GM21515 (cell line): ENCODE results near the gene PADI1.

ENCODE experiments used
- ATAC-seq: cut with Tn5 transposase; IDR thresholded peaks from one replicate; pipeline ENCODE4 v1.9.1; 2021; ENCODE audit not compliant: unreplicated experiment

PADI1 gene

GRCh38 chr1:17265950-17266349 is 61.0 kb downstream of the PADI1 start:
- no peak for ATAC-seq

DNA sequence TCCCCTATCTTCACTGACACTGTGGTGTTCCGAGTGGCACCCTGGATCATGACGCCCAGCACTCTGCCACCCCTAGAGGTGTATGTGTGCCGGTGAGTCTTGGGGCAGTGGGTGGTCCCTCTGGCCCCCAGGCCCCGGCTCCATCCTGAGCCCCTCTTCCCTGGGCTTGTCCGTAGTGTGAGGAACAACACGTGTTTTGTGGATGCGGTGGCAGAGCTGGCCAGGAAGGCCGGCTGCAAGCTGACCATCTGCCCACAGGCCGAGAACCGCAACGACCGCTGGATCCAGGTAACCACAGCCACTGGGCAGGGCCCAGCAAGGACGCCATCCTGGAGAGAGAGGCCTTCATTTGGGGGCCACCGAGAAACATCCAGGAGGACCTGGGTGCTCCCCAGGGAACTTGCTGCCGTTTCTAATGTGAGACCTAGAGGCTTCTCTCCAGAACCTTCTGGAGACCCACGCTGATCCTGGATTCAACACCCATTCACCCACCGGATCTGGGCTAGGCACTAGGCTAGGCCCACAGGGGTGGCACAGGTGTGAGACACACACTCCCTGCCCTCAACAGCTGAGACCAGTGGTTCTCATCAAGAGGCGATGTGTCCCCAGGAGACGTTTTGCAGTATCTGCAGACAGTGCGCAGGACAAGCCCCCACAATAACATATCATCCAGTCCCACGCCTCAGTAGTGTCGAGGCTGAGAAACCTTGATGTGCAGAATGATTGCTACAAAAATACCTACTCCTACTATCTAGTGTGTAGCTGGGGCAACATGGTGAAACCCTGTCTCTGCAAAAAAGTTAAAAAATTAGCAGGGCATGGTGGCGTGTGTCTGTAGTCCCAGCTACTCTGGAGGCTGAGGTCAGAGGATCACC is 66.2 kb downstream of the PADI1 start:
- ATAC-seq: no peak

- ATAC-seq: no peak
Observed at GRCh38 chr1:17272066-17272465, 67.1 kb downstream of the PADI1 start.

DNA sequence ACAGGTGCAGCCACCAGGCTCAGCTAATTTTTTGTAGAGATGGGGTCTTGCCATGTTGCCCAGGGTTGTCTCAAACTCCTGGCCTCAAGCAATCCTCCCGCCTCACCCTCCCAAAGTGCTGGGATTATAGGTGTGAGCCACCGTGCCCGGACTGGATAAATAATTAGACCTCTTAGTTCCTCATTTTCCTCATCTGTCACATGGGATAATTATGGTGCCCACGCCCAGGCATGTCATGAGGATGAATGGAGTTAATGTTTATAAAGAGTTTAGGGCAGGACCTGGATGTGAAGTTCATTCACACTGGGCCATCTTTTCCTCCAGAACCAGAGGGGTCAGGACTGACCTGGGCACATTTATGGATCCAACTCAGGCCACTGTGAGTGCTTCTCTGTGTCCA is 67.7 kb downstream of the PADI1 start:
- ATAC-seq: no peak

DNA sequence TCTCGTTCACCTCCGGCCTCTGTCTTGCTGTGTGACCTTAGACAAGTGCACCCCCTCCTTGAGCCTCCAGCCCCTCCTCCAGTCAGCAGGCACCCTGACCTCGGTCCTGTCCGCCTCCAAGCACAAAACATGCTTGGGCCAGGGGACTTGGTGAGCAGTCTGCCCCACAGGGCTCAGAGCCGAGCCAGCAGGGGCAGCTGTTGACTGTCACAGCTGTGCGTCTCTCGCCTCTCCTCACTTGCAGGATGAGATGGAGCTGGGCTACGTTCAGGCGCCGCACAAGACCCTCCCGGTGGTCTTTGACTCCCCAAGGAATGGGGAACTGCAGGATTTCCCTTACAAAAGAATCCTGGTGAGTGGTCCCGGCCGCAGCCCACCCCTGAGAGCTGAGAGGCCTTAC is 68.2 kb downstream of the PADI1 start:
- ATAC-seq: no peak

DNA sequence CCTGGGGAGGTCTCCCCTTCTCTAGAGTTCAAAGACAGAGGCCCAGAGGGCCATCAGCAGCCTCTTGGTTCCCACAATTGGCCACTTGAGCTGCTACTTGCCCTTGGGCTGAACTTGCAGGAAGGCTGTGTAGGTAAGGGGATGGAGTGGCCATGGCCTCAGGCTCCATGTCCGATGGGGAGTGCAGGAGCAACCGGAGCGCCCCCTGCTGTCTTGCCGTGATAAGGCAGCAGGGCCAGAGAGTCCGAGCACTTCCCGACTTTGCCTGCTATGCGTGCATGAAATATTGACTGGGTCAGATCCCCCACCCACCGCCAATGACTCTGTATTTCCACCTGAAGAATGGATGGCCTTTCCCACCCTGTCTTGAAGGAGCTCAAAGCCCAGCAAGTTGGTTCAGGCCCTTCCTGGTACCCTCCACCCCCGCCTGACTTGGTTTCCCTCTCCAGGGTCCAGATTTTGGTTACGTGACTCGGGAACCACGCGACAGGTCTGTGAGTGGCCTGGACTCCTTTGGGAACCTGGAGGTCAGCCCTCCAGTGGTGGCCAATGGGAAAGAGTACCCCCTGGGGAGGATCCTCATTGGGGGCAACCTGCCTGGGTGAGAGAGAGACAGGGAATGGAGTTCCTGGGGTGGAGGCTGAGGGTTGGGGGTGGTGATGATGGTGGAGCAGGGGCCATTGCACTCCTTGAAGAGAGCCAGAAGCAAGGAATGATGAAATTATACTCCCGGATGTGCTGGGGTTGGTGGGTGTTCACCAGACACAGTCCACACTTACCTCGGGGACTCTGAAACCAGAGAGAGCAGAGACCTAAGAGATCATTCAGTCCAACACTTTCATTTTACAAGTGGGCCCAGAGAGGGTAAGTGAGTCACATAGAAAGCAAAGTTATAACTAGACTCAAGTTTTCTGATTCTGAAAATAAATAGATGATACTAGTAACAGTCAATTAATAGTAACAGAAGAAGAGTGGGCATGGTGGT is 69.5 kb downstream of the PADI1 start:
- ATAC-seq: no peak

- ATAC-seq: no peak
Observed at GRCh38 chr1:17276568-17276967, 71.6 kb downstream of the PADI1 start.

DNA sequence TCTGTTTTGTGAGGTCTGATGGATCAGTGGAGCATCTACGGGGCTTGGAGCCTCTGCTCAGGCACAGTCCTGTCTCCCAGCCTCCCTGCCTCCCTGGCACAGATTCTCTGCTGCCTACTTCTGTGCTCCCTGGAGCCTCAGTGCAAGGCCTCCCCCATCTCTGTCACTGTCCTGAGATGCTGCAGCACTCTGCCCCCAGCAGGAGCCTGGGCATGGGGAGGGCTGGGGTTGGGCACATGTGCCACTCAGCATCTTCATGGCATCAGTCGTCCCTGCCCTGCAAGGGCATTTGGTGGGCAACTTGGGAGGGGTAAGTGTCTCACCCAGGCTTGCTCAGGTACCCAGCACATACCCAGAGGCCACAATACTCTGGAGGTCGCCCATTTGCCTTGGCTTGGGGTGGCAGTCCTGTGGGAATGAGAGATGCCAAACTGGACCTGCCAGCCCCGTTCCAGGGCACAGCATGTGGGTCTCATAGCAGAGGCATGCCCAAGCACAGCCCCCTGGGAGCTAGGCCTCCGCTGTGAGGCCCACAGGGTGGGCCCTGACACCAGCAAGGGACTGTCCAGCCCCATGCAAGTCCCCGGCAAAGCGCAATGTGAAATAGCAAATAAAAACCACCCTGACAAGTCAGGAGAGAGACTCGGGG is 72.7 kb downstream of the PADI1 start:
- no peak for ATAC-seq

GRCh38 chr1:17278996-17279830 is 74.3 kb downstream of the PADI1 start:
- no peak for ATAC-seq

DNA sequence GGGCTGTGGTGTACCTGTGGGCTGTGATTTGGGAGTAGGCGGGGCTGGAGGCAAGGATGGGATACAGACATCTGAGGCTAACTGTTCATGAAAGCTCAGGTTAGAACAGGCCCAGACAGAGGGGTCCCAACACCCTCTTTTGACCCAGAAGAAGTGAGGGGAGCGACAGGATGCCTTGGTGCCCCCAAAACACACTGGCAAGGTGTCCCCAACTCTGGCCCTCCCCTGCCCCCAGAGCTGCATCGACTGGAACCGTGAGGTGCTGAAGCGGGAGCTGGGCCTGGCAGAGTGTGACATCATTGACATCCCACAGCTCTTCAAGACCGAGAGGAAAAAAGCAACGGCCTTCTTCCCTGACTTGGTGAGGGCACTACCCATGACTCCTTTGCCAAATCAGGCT is 75.5 kb downstream of the PADI1 start:
- ATAC-seq: no peak

GRCh38 chr1:17280894-17281293 is 76.0 kb downstream of the PADI1 start:
- no peak for ATAC-seq

DNA sequence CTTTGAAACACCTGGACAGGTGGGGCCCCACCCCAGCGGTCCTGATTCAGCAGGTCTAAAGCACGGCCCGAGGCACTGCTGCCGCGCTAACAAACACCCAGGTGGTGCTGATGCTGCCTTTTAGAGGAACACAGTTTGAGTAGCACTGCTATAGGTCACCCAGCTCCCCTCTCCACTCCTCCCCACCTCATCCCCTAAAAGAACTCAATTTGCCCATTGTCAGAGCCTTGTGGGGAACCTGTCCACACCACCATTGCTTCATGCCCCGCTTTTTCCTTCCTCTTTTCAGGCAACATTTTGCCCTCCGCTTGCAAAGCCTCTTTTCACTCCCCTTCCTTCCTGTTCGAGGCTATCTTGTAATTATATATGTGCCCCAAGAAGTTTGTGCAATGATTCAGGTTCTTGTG is 76.8 kb downstream of the PADI1 start:
- ATAC-seq: no peak

GRCh38 chr1:17282836-17283235 is 77.9 kb downstream of the PADI1 start:
- ATAC-seq: no peak

DNA sequence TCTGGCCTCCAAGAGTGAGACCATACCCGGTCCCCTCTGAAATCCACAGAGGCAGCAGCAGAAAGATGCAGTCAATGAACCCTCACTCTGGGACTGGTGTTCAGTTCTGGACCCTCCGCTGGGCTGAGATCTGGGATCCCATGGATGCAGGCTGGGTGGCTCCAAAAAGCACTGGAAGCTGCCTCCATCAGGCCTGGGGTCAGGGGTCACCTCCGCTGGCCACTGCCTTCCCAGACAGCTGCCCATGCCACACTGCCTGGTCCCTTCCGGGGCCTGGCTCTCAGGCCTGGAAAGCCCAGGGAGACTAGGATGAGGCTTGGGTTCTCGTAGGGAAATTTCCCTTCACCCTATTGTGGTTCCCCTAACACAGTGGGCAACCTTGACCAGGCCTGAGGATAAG is 81.7 kb downstream of the PADI1 start:
- no peak for ATAC-seq

- ATAC-seq: no peak
Observed at GRCh38 chr1:17287130-17287776, 82.3 kb downstream of the PADI1 start.

DNA sequence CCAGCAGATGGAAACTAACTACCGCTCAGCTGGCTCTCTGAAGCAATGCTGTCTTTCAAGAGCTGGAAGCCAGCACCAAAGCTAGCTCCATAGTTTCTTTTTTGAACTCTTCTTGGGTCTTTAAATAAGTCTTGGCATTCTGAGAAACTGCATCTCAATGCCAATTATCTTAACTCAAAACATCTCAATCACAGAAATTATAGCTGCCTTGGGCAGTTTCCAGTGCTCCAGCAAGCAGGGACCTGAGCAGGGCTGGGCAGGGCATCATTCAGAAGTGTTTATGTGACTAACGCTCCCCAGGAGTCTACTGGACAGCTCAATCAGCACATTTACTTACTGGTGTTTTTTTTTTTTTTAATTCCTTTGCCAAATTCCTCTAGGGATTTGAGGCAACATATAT is 84.8 kb downstream of the PADI1 start:
- no peak for ATAC-seq

GRCh38 chr1:17290553-17290952 is 85.6 kb downstream of the PADI1 start:
- ATAC-seq: no peak

DNA sequence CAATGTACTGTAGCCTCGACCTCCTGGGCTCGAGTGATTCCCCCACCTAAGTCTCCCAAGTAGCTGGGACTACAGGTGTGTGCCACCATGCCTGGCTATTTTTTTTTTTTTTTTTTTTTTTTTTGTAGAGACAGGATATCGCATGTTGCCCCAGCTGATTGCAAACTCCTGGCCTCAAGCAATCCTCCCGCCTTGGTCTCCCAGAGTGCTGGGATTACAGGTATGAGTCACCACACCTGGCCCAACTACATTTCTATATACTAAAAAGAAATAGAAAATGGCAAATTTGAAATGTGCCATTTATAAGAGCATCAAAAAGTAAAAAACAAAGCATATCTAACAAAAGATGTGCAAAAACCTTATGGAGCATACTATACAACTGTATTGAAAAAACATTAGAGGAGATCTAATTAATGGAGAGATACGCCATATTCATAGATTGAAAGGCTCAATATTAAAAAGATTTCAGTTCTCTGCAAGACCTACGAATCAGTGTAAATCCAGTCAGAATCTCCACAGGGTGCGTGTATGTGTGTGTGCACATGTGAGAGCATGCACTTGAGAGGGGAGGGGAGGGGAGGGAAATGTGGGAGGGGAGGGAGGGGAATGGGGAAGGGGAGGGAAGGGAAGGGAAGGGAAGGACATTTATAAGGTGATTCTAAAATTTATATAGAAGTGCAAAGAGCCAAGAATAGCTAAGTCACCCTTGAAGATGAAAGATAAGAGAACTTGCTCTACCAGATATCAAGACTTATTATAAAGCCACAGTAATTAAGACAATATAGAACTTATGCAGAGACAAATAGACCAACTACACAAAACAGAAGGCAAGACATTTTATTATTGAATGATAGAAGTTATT is 87.6 kb downstream of the PADI1 start:
- no peak for ATAC-seq
